ENCODE data around the gene KIFBP. TPM values are rescaled to one million over a fixed set of nuclear protein-coding genes. Genes with fewer than 3 reads are reported as not detected.

The KIFBP gene
- total and polyA plus RNA-seq, 9 of the 15 experiments (the other 6 are each of a cell fraction or from before 2014, with no cell fraction given), result 5.6 to 23.2 (median 14.8) TPM

- peak in 1 of 2 experiments; percentile 16; a peak in 1 of 4 replicates for TF ChIP-seq KDM1A (IDR thresholded peaks at IDR 0.05)
- peak; percentile 23; the same call in 1 of the 2 replicates for TF ChIP-seq NR2C2 (CRISPR knock-in tag; IDR thresholded peaks at IDR 0.05)
- peak; percentile 96 for TF ChIP-seq NR2C2 (tag; IDR thresholded peaks at IDR 0.05)
- no peak for TF ChIP-seq POLR3G (IDR thresholded peaks at IDR 0.05; ENCODE audit: extremely low read depth, insufficient read length, insufficient replicate concordance)
- TF ChIP-seq CCAR2 (IDR thresholded peaks at IDR 0.05; ENCODE audit: low read depth, low read length), result no peak
- no peak for TF ChIP-seq STAT5A (IDR thresholded peaks at IDR 0.05; ENCODE audit: borderline replicate concordance, low read length)
- TF ChIP-seq ETV5 (CRISPR knock-in tag; IDR thresholded peaks at IDR 0.05; ENCODE audit: low read depth), result peak; percentile 43; the same call in 1 of the 2 replicates
- TF ChIP-seq, protein P1, sequence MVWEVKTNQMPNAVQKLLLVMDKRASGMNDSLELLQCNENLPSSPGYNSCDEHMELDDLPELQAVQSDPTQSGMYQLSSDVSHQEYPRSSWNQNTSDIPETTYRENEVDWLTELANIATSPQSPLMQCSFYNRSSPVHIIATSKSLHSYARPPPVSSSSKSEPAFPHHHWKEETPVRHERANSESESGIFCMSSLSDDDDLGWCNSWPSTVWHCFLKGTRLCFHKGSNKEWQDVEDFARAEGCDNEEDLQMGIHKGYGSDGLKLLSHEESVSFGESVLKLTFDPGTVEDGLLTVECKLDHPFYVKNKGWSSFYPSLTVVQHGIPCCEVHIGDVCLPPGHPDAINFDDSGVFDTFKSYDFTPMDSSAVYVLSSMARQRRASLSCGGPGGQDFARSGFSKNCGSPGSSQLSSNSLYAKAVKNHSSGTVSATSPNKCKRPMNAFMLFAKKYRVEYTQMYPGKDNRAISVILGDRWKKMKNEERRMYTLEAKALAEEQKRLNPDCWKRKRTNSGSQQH (CRISPR knock-in tag; IDR thresholded peaks at IDR 0.05), result peak; percentile 82; the same call in 1 of the 2 replicates
- TF ChIP-seq ZBTB49 (CRISPR knock-in tag; IDR thresholded peaks at IDR 0.05; ENCODE audit: borderline replicate concordance), result no peak
- no peak for TF ChIP-seq TSC22D4 (tag; IDR thresholded peaks at IDR 0.05)
- TF ChIP-seq MECOM (CRISPR knock-in tag; IDR thresholded peaks at IDR 0.05), result no peak
- TF ChIP-seq, protein P2, sequence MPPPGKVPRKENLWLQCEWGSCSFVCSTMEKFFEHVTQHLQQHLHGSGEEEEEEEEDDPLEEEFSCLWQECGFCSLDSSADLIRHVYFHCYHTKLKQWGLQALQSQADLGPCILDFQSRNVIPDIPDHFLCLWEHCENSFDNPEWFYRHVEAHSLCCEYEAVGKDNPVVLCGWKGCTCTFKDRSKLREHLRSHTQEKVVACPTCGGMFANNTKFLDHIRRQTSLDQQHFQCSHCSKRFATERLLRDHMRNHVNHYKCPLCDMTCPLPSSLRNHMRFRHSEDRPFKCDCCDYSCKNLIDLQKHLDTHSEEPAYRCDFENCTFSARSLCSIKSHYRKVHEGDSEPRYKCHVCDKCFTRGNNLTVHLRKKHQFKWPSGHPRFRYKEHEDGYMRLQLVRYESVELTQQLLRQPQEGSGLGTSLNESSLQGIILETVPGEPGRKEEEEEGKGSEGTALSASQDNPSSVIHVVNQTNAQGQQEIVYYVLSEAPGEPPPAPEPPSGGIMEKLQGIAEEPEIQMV (tag; conservative IDR thresholded peaks at IDR 0.05; ENCODE audit: low read depth), result no peak
- TF ChIP-seq KAT2B (IDR thresholded peaks at IDR 0.05; ENCODE audit: low read depth, low read length), result no peak
- 0 out of 4 replicates have a peak, but pooled peaks of 1 of the 2 experiments have one; percentile 26 for TF ChIP-seq TBL1XR1 (IDR thresholded peaks at IDR 0.05; ENCODE audit: low read length in 2 of 2)
- no peak for TF ChIP-seq ZNF3 (CRISPR knock-in tag; IDR thresholded peaks at IDR 0.05)
- peak; percentile 90 for TF ChIP-seq ATF7 (IDR thresholded peaks at IDR 0.05)
- 0 out of 2 replicates have a peak, but pooled peaks have one; percentile 60 for TF ChIP-seq SMARCA4 (IDR thresholded peaks at IDR 0.05)
- TF ChIP-seq LARP7 (IDR thresholded peaks at IDR 0.05), result no peak; the same call in 1 of the 2 replicates
- peak; percentile 63 to 86 (median 76) for TF ChIP-seq CTCF (IDR thresholded peaks at IDR 0.05 in 2 of 3, conservative IDR thresholded peaks at IDR 0.05 in 1 of 3; ENCODE audit: insufficient read depth in 2 of 3, low read depth in 1 of 3, low read length in 3 of 3)
- TF ChIP-seq HIVEP1 (CRISPR knock-in tag; IDR thresholded peaks at IDR 0.05), result no peak
- TF ChIP-seq ZNF57 (CRISPR knock-in tag; IDR thresholded peaks at IDR 0.05), result no peak
- no peak for TF ChIP-seq BCOR (IDR thresholded peaks at IDR 0.05)
- no peak for TF ChIP-seq ZNF184 (CRISPR knock-in tag; IDR thresholded peaks at IDR 0.05)
These were observed 32.6 kb upstream of the KIFBP start, which contains the start of gene DDX21 (continued) for GRCh38 chr10:68955832-68956532.

All from K562 (cell line).